Parathyroid adenoma (tissue), 2 donors: ENCODE data around the gene ZNF512.
A peak's percentile ranks its signal among the peaks of the same experiment; 100 is the strongest.
"Not testable (repeated sequence)": the region's sequence is repeated elsewhere in the genome, so short reads cannot be mapped to it uniquely, and the experiment has no call there.

Experiments
- H2AFZ ChIP-seq: fragments of 300-600 bp; sonication (generic); one replicate; pipeline ENCODE4 v1.7.0; 2017; ENCODE audit warnings: antibody characterized with exemption, mild to moderate bottlenecking
- H3K27ac ChIP-seq: fragments of 300-600 bp; sonication (generic); one replicate; pipeline ENCODE4 v1.7.0; 2017
- H3K27me3 ChIP-seq: fragments of 300-600 bp; sonication (generic); one replicate; pipeline ENCODE4 v1.7.0; 2017; ENCODE audit warnings: low read length; ENCODE audit not compliant: control insufficient read depth, insufficient read depth
- H3K36me3 ChIP-seq: fragments of 300-600 bp; sonication (generic); one replicate; pipeline ENCODE4 v1.7.0; 2017; ENCODE audit warnings: low read length; ENCODE audit not compliant: control insufficient read depth, insufficient read depth
- H3K4me1 ChIP-seq: fragments of 300-600 bp; sonication (generic); one replicate; pipeline ENCODE4 v1.7.0; 2017; ENCODE audit warnings: control low read depth
- H3K4me2 ChIP-seq: fragments of 300-600 bp; sonication (generic); one replicate; pipeline ENCODE4 v1.7.0; 2017; ENCODE audit warnings: low read length
- H3K4me3 ChIP-seq: fragments of 300-600 bp; sonication (generic); one replicate; pipeline ENCODE4 v1.7.0; 2017; ENCODE audit warnings: low read depth, low read length
- H3K79me2 ChIP-seq: fragments of 300-600 bp; sonication (generic); one replicate; pipeline ENCODE4 v1.7.0; 2017; ENCODE audit warnings: control low read depth
- H3K9ac ChIP-seq: fragments of 300-600 bp; sonication (generic); one replicate; pipeline ENCODE4 v1.7.0; 2017; ENCODE audit warnings: mild to moderate bottlenecking
- H3K9me3 ChIP-seq: fragments of 300-600 bp; sonication (generic); one replicate; pipeline ENCODE4 v1.7.0; 2017; ENCODE audit warnings: low read length; ENCODE audit not compliant: control insufficient read depth
- CTCF ChIP-seq: fragments of 300-600 bp; sonication (generic); IDR thresholded peaks from one replicate; pipeline ENCODE4 v1.7.0; 2017; ENCODE audit warnings: antibody characterized with exemption, mild to moderate bottlenecking
- donor health status: primary hyperparathyroidism.

The ZNF512 gene

GRCh38 chr2:27582695-27583389 lies at the start of gene ZNF512:
ZNF512 (plus strand) TSS chr2:27583042; CDS start chr2:27583113, 71 bp downstream.
- TF ChIP-seq CTCF: no peak
- Histone ChIP-seq H3K9ac (no peak within 1 kb of the TSS), H3K27ac (peak within 1 kb of the TSS; percentile 58), H3K4me1 (peaks cover 8% of the 10 kb centered on the region), H3K27me3 (no peaks in the 10 kb centered on the region), H3K9me3 (no peaks in the 10 kb centered on the region), H3K4me3 (peak within 1 kb of the TSS; percentile 66), H3K79me2 (peaks cover 24% of the 10 kb centered on the region), H3K36me3 (no peaks in the 10 kb centered on the region), H3K4me2 (peak within 1 kb of the TSS; percentile 57), H2AFZ (peak within 1 kb of the TSS; percentile 88)

GRCh38 chr2:27537287-27537686 lies 45.6 kb upstream of the ZNF512 start:
- Histone ChIP-seq H3K4me3 (no peak overlapping the region), H3K4me2 (no peak overlapping the region), H3K36me3 (no peaks in the 10 kb centered on the region), H3K79me2 (no peaks in the 10 kb centered on the region), H3K9ac (no peak overlapping the region), H2AFZ (peak overlapping the region; percentile 66), H3K27me3 (no peaks in the 10 kb centered on the region), H3K9me3 (no peaks in the 10 kb centered on the region), H3K27ac (no peak overlapping the region), H3K4me1 (peaks cover 9% of the 10 kb centered on the region)
- TF ChIP-seq CTCF: no peak

GRCh38 chr2:27538839-27539450 lies 43.9 kb upstream of the ZNF512 start:
- not testable (repeated sequence) for H2AFZ ChIP-seq, H3K9ac ChIP-seq, H3K4me2 ChIP-seq, H3K27ac ChIP-seq, H3K9me3 ChIP-seq, H3K36me3 ChIP-seq, H3K79me2 ChIP-seq, H3K4me1 ChIP-seq, H3K4me3 ChIP-seq, H3K27me3 ChIP-seq

GRCh38 chr2:27539649-27540048 lies 43.2 kb upstream of the ZNF512 start:
- not testable (repeated sequence) for H3K27ac ChIP-seq, H2AFZ ChIP-seq, H3K9ac ChIP-seq, H3K4me2 ChIP-seq, H3K79me2 ChIP-seq, H3K4me3 ChIP-seq, H3K27me3 ChIP-seq, H3K4me1 ChIP-seq, H3K36me3 ChIP-seq, H3K9me3 ChIP-seq

- no peak overlapping the region for H3K27ac ChIP-seq
- H3K79me2 ChIP-seq: no peaks in the 10 kb centered on the region
- no peak overlapping the region for H3K4me2 ChIP-seq
- no peaks in the 10 kb centered on the region for H3K9me3 ChIP-seq
- no peak overlapping the region for H3K9ac ChIP-seq
- no peaks in the 10 kb centered on the region for H3K27me3 ChIP-seq
- TF ChIP-seq CTCF: no peak
- H3K4me3 ChIP-seq: no peak overlapping the region
- no peaks in the 10 kb centered on the region for H3K4me1 ChIP-seq
- no peak overlapping the region for H2AFZ ChIP-seq
- no peaks in the 10 kb centered on the region for H3K36me3 ChIP-seq
Measured at GRCh38 chr2:27544143-27544821, 38.6 kb upstream of the ZNF512 start.
